Putamen (tissue), 1 donor: ENCODE data around the gene FAM200C.
"Not testable (repeated sequence)": the region's sequence is repeated elsewhere in the genome, so short reads cannot be mapped to it uniquely, and the experiment has no call there.

Source experiments
- DNase-seq: peaks from one replicate; pipeline ENCODE4 v3.0.0-alpha.2; 2016; ENCODE audit warnings: low spot score

FAM200C gene

DNA sequence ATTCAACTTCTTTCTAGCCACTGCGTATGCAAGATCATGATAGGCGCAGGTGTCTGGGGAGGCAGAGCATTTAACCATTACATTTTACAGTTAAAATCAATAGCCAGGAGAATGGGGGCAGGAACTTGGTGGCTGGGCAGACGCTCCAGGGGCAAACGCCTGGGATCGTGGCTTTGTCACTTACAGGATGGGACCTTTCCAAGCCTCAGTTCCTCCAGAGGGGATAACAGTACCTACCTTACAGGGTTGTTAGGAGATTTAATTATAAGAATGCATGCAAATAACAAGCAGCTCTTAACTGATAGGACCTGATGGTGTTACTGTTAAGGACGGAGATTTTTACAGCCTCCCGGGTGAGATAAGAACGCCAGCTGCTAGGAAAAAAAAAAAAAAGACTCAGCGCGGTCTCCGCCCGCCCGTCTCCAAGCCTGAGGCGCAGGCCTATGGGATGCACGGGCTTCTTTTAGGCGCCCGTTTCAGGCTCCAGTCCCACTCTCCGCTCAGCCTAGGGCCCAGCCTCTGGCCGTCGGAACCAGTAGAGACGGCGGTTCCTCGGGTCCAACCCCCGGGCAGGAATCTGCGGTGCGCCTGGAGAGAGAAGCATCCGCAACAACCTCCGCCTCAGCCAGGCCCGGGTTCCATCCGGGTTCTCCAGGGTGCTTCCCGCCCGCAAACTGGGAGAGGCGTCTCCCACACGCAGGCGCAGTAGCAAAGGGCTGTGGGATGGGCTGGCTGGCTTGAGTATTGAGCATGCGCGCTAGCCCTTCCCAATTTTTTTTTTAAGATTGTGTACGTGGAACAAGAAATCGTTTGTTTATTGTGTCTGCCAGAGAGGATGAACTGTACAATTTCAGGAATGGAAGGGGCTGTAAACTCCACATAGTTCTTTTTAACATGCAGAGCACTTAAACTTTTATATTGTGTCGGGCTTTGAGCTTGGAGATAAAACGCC, at the start of gene FAM200C:
Gene FAM200C (minus strand): TSS at position 653 of the 952 bp plus-strand sequence. CDS start 4,564 bp downstream, outside the sequence.
- peak; percentile 95 for DNase-seq

GRCh38 chr5:160449458-160449857, 49.6 kb upstream of the FAM200C start:
- no peak for DNase-seq

GRCh38 chr5:160448886-160449285, 49.0 kb upstream of the FAM200C start:
- no peak for DNase-seq

GRCh38 chr5:160445751-160446150, 45.9 kb upstream of the FAM200C start:
- no peak for DNase-seq

DNA sequence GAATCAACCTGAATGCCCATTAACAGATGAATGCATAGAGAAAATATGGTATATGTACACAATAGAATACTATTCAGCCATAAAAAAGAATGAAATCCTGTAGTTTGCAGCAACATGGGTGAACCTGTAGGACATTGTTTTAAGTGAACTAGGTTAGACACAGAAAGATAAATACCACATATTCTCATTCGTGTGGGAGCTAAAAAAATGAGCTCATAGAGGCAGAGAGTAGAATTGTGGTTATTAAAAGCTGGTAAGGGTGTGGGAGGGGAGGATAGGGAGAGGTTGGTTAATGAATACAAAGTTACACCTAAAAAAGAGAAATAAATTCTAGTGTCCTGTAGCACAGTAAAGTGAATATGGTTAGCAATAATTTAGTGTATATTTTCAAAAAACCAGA, 45.3 kb upstream of the FAM200C start:
- no peak for DNase-seq

- DNase-seq, result no peak
These were observed 44.6 kb upstream of the FAM200C start for GRCh38 chr5:160444407-160444806.

- no peak for DNase-seq
These were observed 43.1 kb upstream of the FAM200C start for GRCh38 chr5:160442824-160443431.

- DNase-seq, result no peak
These were observed 41.5 kb upstream of the FAM200C start for GRCh38 chr5:160441311-160441781.

DNA sequence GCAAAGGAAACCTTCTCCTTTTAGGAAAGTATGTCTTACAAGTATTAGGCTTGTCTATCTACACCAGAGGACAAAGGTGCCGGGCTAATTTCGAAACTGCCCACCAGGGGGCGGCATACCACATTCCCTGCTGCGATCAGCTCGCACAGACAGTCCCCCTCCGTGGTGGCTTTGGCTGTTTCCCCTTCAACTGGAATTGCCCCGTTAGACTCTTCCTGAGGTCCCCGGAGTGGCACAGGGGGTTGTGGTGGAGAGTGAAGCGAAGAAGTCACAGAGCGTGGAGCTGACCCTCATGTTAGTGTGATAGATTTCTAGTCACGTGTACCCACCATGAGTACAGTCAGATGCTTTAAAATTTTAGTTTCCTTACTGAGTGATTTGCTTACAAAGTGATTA, 39.3 kb upstream of the FAM200C start:
- peak; percentile 80 for DNase-seq

DNA sequence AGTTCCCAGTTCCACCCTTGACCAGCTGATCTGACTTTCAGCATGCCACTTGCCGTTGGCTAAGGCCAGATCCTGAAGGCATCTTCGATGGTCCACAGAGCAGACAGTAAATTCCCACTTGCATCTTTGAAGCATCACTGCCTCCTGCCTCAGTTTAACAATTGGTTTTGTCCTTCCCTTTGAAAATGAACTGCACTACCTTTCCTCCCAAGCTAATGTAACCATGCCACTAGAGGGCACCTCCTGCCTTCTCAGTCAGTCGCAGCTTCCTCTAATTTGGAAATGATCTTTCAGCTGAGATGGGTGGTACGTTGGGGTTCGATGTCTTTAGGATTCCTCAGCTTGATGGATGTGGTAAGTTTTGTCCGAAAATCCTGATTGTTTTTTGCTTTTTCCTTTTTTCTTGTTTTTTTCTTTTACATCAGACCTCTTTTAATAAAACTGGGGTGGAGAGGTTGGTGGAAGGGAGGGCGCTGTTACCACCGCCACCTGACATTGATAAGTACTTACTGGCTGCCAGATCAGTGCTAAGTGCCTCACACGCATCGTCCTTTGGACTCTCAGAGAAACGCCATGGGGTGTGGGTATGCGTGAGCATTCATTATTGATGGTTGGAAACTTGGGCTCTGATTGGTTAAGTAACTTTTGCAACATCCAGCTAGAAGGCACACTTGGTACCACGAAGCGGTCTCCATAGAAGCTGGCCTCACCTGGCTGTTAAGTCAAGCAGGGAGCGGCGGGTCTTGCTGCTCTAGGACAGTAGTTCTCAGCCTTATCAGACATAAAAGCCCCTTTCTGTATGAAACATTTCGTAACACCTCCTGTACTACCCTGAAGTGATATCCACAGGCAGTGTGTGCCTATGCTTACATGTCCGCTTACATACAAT, 38.7 kb upstream of the FAM200C start:
- DNase-seq, result peak; percentile 70

- no peak for DNase-seq
These were observed 37.4 kb upstream of the FAM200C start for GRCh38 chr5:160437271-160437670.

- not testable (repeated sequence) for DNase-seq
These were observed 36.8 kb upstream of the FAM200C start for GRCh38 chr5:160436661-160437060.

DNA sequence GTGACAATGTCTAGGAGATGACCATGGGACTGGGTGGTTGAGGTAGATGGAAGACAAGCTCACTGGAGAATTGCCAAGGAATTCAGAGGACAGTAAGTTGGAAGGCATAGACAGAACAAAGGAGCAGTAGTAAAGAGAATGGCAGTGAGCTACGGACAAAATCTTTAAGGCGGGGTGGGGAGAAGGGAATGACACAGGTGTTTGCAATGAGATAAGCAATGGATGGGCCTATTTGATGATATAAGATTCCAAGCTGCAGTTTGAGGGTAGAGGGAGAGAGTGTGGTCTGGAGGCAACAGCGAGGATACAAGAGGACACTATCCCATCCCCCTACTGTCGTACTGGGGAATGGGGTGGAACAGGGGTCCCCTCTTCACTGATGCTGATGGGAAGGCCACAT, 36.2 kb upstream of the FAM200C start:
- DNase-seq, result no peak

DNA sequence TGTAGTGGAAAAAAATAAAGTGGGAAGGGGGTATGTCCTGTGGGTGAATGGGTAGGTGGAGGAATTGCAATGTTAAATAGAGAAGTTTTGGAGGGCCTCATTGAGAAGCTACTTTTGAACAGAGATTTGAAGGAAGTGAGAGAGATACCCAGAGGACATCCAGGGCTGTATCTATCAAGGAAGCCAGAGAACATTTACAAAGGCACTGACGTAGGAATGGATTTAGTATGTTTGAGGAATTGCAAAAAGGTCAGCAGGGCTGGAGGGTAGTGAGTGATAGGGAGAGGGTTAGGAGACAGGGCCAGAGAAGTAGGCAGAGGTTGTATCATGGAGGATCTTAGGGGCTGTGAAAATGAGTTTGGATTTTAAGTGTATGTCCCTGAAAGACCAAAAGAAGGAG, 35.7 kb upstream of the FAM200C start:
- no peak for DNase-seq

GRCh38 chr5:160434022-160434531, 34.2 kb upstream of the FAM200C start:
- DNase-seq, result peak; percentile 84

DNA sequence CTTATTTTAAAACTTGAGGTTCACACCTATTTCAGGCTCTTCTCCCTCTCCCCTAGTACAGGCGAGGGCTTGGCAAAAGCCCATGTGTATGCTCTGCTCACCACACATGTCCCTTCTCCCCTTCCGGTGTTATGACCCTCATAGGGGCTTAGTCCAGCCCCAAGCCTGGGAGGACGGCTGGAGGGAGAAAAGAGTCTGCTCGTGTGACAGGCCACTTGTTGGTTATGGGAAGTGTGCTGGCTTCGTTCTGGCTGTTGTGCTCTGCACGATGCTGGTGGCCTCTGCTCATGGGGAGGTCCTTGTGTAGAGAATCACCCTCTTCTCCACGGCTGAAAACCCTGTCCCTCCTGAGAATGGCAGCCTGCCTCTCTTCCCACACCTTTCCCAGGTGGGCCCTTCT, 32.9 kb upstream of the FAM200C start:
- no peak for DNase-seq

- no peak for DNase-seq
These were observed 32.3 kb upstream of the FAM200C start for GRCh38 chr5:160432196-160432595.

GRCh38 chr5:160427607-160428006, 27.8 kb upstream of the FAM200C start:
- no peak for DNase-seq

GRCh38 chr5:160423099-160423498, 23.2 kb upstream of the FAM200C start:
- no peak for DNase-seq

DNA sequence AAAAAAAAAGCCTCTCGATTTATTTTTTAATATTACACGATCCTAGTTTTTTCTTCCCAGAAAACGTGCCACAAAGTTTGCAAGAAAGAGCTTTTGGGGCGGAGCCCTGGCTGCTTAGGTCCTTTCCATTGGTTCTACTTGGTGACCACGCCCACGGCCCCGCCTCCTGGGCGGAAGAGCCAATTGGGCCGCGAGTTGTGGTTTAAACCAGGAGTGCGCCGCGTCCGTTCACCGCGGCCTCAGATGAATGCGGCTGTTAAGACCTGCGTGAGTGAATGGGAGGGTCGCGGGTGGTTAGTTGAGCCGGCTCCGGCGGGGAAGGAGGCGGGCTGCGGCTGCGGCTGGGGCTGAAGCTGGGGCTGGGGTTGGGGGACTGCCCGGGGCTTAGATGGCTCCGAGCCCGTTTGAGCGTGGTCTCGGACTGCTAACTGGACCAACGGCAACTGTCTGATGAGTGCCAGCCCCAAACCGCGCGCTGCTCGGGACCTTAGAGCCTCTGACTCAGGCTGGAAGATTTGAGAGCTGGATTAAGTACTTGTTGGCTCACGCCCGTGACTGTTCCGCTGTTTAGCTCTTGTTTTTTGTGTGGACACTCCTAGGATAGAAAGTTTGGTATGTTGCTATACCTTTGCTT, 21.9 kb upstream of the FAM200C start, which contains the start of gene PTTG1:
Gene PTTG1 (plus strand): TSS at position 231 of the 634 bp plus-strand sequence. CDS start 458 bp downstream, outside the sequence.
- peak; percentile 88 for DNase-seq

DNA sequence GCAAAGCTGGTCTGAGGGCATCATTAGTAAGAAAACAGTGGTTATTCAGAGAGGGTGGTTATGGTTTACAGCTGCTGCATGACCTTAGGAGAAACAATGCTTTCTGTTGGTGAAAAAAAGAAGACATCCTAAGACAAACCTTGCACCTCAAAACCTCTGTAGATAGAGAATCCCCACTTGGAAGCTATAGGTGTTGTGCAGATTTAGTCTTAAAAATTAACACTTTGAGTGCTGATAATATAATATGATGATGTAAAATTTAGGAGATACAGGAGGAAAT, 20.4 kb upstream of the FAM200C start:
- DNase-seq, result no peak
